Neural progenitor cell (in vitro differentiated cells): ENCODE data around the gene C1QTNF2.

ENCODE experiments used
- CTCF ChIP-seq: fragments of 200-600 bp; sonication (generic); IDR thresholded peaks from 2 replicates; pipeline ENCODE4 v1.5.1; 2017; ENCODE audit warnings: antibody characterized with exemption, mild to moderate bottlenecking
- EZH2phosphoT487 ChIP-seq: fragments of 200-600 bp; sonication (generic); IDR thresholded peaks from 2 replicates; pipeline ENCODE4 v1.6.1; 2017; ENCODE audit warnings: antibody characterized with exemption

DNA sequence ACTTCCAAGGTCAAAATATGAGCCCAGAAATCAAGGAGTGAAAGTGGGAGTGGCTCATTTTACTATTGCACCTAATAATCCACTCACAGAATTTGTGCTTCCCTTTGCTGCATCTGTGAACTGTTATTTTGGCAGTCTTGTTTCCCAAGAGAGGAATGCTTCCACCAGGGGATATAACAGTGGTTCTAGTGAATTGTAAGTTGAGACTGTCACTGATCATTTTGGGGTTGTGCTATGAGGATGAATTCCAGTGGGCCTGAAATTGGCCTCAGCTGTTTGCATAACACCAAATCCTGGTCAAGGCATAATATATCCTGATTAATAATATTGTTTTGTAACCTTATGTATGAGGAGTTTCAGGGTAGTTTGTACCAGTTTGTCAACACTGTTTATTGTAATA, 15.1 kb upstream of the C1QTNF2 start:
- no peak for TF ChIP-seq CTCF
- TF ChIP-seq EZH2phosphoT487 = no peak
